Measurements from ENCODE around the gene MPEG1. TPM values are rescaled to one million over a fixed set of nuclear protein-coding genes. Genes with fewer than 3 reads are reported as not detected.
A peak's percentile ranks its signal among the peaks of the same experiment; 100 is the strongest.

The MPEG1 gene
- total and polyA plus RNA-seq, 7 experiments from 2014 or later: 0.26 to 187 (median 5.0) TPM; not detected in 1

GRCh38 chr11:59193587-59194130, 19.1 kb downstream of the MPEG1 start:
- Mint-ChIP-seq H3K4me3 (no peak overlapping the region), H3K27me3 (peaks cover 0 to 11% (median 0%) of the 10 kb centered on the region in 5 donors), H3K9me3 (no peaks in the 10 kb centered on the region), H3K36me3 (peaks cover 0 to 42% (median 8%) of the 10 kb centered on the region in 5 donors), H3K27ac (no peak overlapping the region), H3K4me1 (peaks cover 0 to 4% (median 0%) of the 10 kb centered on the region in 7 donors)
- POLR2A ChIA-PET: no interaction called here
- no peaks in the 10 kb centered on the region for H3K36me3 ChIP-seq (ENCODE audit: control insufficient read depth in 2 of 3, insufficient read depth in 3 of 3, low read length in 3 of 3)
- no peaks in the 10 kb centered on the region for H3K9me3 ChIP-seq (ENCODE audit: control insufficient read depth in 2 of 3, low read length in 3 of 3)
- intact Hi-C loops (cut with micrococcal nuclease): no loop called here
- H3K4me1 ChIP-seq (ENCODE audit: control insufficient read depth in 2 of 2, insufficient read depth in 2 of 2, low read length in 2 of 2): no peaks in the 10 kb centered on the region
- H3K27ac ChIP-seq (ENCODE audit: low read depth, low read length): no peak overlapping the region
- no peaks in the 10 kb centered on the region for H3K27me3 ChIP-seq (ENCODE audit: control insufficient read depth in 2 of 2, insufficient read depth in 2 of 2, low read length in 2 of 2)
- no peak overlapping the region for H3K4me3 ChIP-seq (ENCODE audit: low read length)
- no peak for DNase-seq
- ATAC-seq: no peak
- CTCF ChIA-PET: interaction anchor here (0.7 kb wide), 1 partner anchor 1442 kb away, joined by 3 read pairs; the partner anchor contains the start of gene BTBD18

- DNase-seq: no peak
- Mint-ChIP-seq H3K27ac (no peak overlapping the region), H3K4me3 (no peak overlapping the region), H3K36me3 (peaks cover 0 to 36% (median 8%) of the 10 kb centered on the region in 5 donors), H3K9me3 (no peaks in the 10 kb centered on the region), H3K4me1 (peaks cover 0 to 2% (median 0%) of the 10 kb centered on the region in 7 donors), H3K27me3 (peaks cover 0 to 13% (median 0%) of the 10 kb centered on the region in 5 donors)
- intact Hi-C loops (cut with micrococcal nuclease): no loop called here
- Histone ChIP-seq H3K36me3 (ENCODE audit: control insufficient read depth in 2 of 3, insufficient read depth in 3 of 3, low read length in 3 of 3) (no peaks in the 10 kb centered on the region), H3K27ac (ENCODE audit: low read depth, low read length) (no peak overlapping the region), H3K27me3 (ENCODE audit: control insufficient read depth in 2 of 2, insufficient read depth in 2 of 2, low read length in 2 of 2) (no peaks in the 10 kb centered on the region), H3K9me3 (ENCODE audit: control insufficient read depth in 2 of 3, low read length in 3 of 3) (no peaks in the 10 kb centered on the region), H3K4me3 (ENCODE audit: low read length) (no peak overlapping the region), H3K4me1 (ENCODE audit: control insufficient read depth in 2 of 2, insufficient read depth in 2 of 2, low read length in 2 of 2) (no peaks in the 10 kb centered on the region)
- POLR2A ChIA-PET: no interaction called here
- CTCF ChIA-PET: interaction anchor here (0.8 to 1.0 kb wide), 2 partner anchors 13 to 27 kb away, joined by 3 to 6 read pairs; no protein-coding TSS in a partner anchor
- ATAC-seq: no peak
Measured at GRCh38 chr11:59192446-59193020, 20.2 kb downstream of the MPEG1 start.

- Mint-ChIP-seq H3K27me3 (peaks cover 0 to 15% (median 0%) of the 10 kb centered on the region in 5 donors), H3K4me3 (no peak overlapping the region), H3K9me3 (no peaks in the 10 kb centered on the region), H3K36me3 (peaks cover 0 to 33% (median 8%) of the 10 kb centered on the region in 5 donors), H3K27ac (no peak overlapping the region), H3K4me1 (peaks cover 0 to 2% (median 0%) of the 10 kb centered on the region in 7 donors)
- CTCF ChIA-PET: interaction anchor here (0.8 to 1.0 kb wide), 2 partner anchors 14 to 26 kb away, joined by 3 to 6 read pairs; no protein-coding TSS in a partner anchor
- Histone ChIP-seq H3K4me3 (ENCODE audit: low read length) (no peak overlapping the region), H3K9me3 (ENCODE audit: control insufficient read depth in 2 of 3, low read length in 3 of 3) (no peaks in the 10 kb centered on the region), H3K36me3 (ENCODE audit: control insufficient read depth in 2 of 3, insufficient read depth in 3 of 3, low read length in 3 of 3) (no peaks in the 10 kb centered on the region), H3K27me3 (ENCODE audit: control insufficient read depth in 2 of 2, insufficient read depth in 2 of 2, low read length in 2 of 2) (no peaks in the 10 kb centered on the region), H3K4me1 (ENCODE audit: control insufficient read depth in 2 of 2, insufficient read depth in 2 of 2, low read length in 2 of 2) (no peaks in the 10 kb centered on the region), H3K27ac (ENCODE audit: low read depth, low read length) (no peak overlapping the region)
- POLR2A ChIA-PET: no interaction called here
- DNase-seq (no peak), ATAC-seq (no peak)
- intact Hi-C loops (cut with micrococcal nuclease): no loop called here
Measured at GRCh38 chr11:59191890-59192289, 20.8 kb downstream of the MPEG1 start.

- POLR2A ChIA-PET: no interaction called here
- Histone ChIP-seq H3K4me3 (ENCODE audit: low read length) (no peak overlapping the region), H3K27ac (ENCODE audit: low read depth, low read length) (no peak overlapping the region), H3K4me1 (ENCODE audit: control insufficient read depth in 2 of 2, insufficient read depth in 2 of 2, low read length in 2 of 2) (no peaks in the 10 kb centered on the region), H3K36me3 (ENCODE audit: control insufficient read depth in 2 of 3, insufficient read depth in 3 of 3, low read length in 3 of 3) (no peaks in the 10 kb centered on the region), H3K9me3 (ENCODE audit: control insufficient read depth in 2 of 3, low read length in 3 of 3) (no peaks in the 10 kb centered on the region), H3K27me3 (ENCODE audit: control insufficient read depth in 2 of 2, insufficient read depth in 2 of 2, low read length in 2 of 2) (no peaks in the 10 kb centered on the region)
- ATAC-seq (no peak), DNase-seq (no peak)
- Mint-ChIP-seq H3K9me3 (no peaks in the 10 kb centered on the region), H3K36me3 (peaks cover 0 to 32% (median 7%) of the 10 kb centered on the region in 5 donors), H3K27ac (peak overlapping the region in 1 of 9 donors; percentile 18), H3K27me3 (peaks cover 0 to 17% (median 0%) of the 10 kb centered on the region in 5 donors), H3K4me1 (peaks cover 0 to 2% (median 0%) of the 10 kb centered on the region in 7 donors), H3K4me3 (no peak overlapping the region)
- CTCF ChIA-PET: no interaction called here
- intact Hi-C loops (cut with micrococcal nuclease): no loop called here
Measured at GRCh38 chr11:59191095-59191494, 21.6 kb downstream of the MPEG1 start.

- H3K36me3 ChIP-seq (ENCODE audit: control insufficient read depth in 2 of 3, insufficient read depth in 3 of 3, low read length in 3 of 3): no peaks in the 10 kb centered on the region
- ChIA-PET POLR2A (no interaction called here), CTCF (interaction anchor here (0.7 kb wide), 1 partner anchor 13 kb away, joined by 3 read pairs; no protein-coding TSS in a partner anchor)
- no peak overlapping the region for H3K27ac ChIP-seq (ENCODE audit: low read depth, low read length)
- ATAC-seq (no peak), DNase-seq (no peak)
- Mint-ChIP-seq H3K27ac (no peak overlapping the region), H3K9me3 (no peaks in the 10 kb centered on the region), H3K27me3 (peaks cover 0 to 15% (median 0%) of the 10 kb centered on the region in 5 donors), H3K4me3 (no peak overlapping the region), H3K4me1 (no peaks in the 10 kb centered on the region), H3K36me3 (peaks cover 0 to 24% (median 0%) of the 10 kb centered on the region in 5 donors)
- H3K4me3 ChIP-seq (ENCODE audit: low read length): no peak overlapping the region
- no peaks in the 10 kb centered on the region for H3K9me3 ChIP-seq (ENCODE audit: control insufficient read depth in 2 of 3, low read length in 3 of 3)
- intact Hi-C loops (cut with micrococcal nuclease): no loop called here
- H3K27me3 ChIP-seq (ENCODE audit: control insufficient read depth in 2 of 2, insufficient read depth in 2 of 2, low read length in 2 of 2): no peaks in the 10 kb centered on the region
- H3K4me1 ChIP-seq (ENCODE audit: control insufficient read depth in 2 of 2, insufficient read depth in 2 of 2, low read length in 2 of 2): no peaks in the 10 kb centered on the region
Measured at GRCh38 chr11:59189986-59190385, 22.7 kb downstream of the MPEG1 start.

GRCh38 chr11:59188954-59189353, 23.8 kb downstream of the MPEG1 start:
- H3K36me3 ChIP-seq (ENCODE audit: control insufficient read depth in 2 of 3, insufficient read depth in 3 of 3, low read length in 3 of 3): no peaks in the 10 kb centered on the region
- peaks cover 0 to 18% (median 0%) of the 10 kb centered on the region in 5 donors for H3K36me3 Mint-ChIP-seq
- no peaks in the 10 kb centered on the region for H3K9me3 Mint-ChIP-seq
- CTCF ChIA-PET: no interaction called here
- POLR2A ChIA-PET: no interaction called here
- no peaks in the 10 kb centered on the region for H3K9me3 ChIP-seq (ENCODE audit: control insufficient read depth in 2 of 3, low read length in 3 of 3)
- no peak overlapping the region for H3K27ac ChIP-seq (ENCODE audit: low read depth, low read length)
- H3K4me1 ChIP-seq (ENCODE audit: control insufficient read depth in 2 of 2, insufficient read depth in 2 of 2, low read length in 2 of 2): no peaks in the 10 kb centered on the region
- no peak overlapping the region for H3K4me3 ChIP-seq (ENCODE audit: low read length)
- ATAC-seq: no peak
- H3K27ac Mint-ChIP-seq: no peak overlapping the region
- no peak for DNase-seq
- H3K27me3 Mint-ChIP-seq: peaks cover 0 to 15% (median 0%) of the 10 kb centered on the region in 5 donors
- H3K27me3 ChIP-seq (ENCODE audit: control insufficient read depth in 2 of 2, insufficient read depth in 2 of 2, low read length in 2 of 2): no peaks in the 10 kb centered on the region
- H3K4me1 Mint-ChIP-seq: no peaks in the 10 kb centered on the region
- no peak overlapping the region for H3K4me3 Mint-ChIP-seq
- intact Hi-C loops (cut with micrococcal nuclease): no loop called here

Measured in naive thymus-derived CD4-positive, alpha-beta T cell (primary cell).